HepG2 (cell line): ENCODE data around the gene RETN. TPM values are rescaled to one million over a fixed set of nuclear protein-coding genes. Genes with fewer than 3 reads are reported as not detected.
A peak's percentile ranks its signal among the peaks of the same experiment; 100 is the strongest.

Source experiments
- BRD4 ChIP-seq: sonication (generic); formaldehyde crosslinking; IDR thresholded peaks from 2 replicates; pipeline ENCODE4 v1.4.0; 2020; ENCODE audit warnings: missing genetic modification reagents
- CEBPB ChIP-seq: IDR thresholded peaks from 2 replicates; pipeline ENCODE4 v1.6.1; 2011; ENCODE audit warnings: low read depth, low read length, improper control_type of control experiment, borderline replicate concordance
- CEBPG ChIP-seq: IDR thresholded peaks from 2 replicates; pipeline ENCODE4 v1.6.1; 2016
- ELF1 ChIP-seq: sonication (generic); formaldehyde crosslinking; IDR thresholded peaks from 2 replicates; pipeline ENCODE4 v1.4.0; 2020; ENCODE audit warnings: missing genetic modification reagents
- ERF ChIP-seq: IDR thresholded peaks from 2 replicates; pipeline ENCODE4 v1.6.1; 2018; ENCODE audit warnings: missing biosample characterization, missing genetic modification reagents
- KDM2A ChIP-seq: sonication (generic); formaldehyde crosslinking; IDR thresholded peaks from 2 replicates; pipeline ENCODE4 v1.4.0; 2020; ENCODE audit warnings: low read depth, missing genetic modification reagents, borderline replicate concordance
- KLF12 ChIP-seq: sonication (generic); formaldehyde crosslinking; IDR thresholded peaks from 2 replicates; pipeline ENCODE4 v1.4.0; 2020; ENCODE audit warnings: missing genetic modification reagents, borderline replicate concordance
- LBX2 ChIP-seq: sonication (generic); formaldehyde crosslinking; IDR thresholded peaks from 2 replicates; pipeline ENCODE4 v1.5.0; 2020; ENCODE audit warnings: missing genetic modification reagents, mild to moderate bottlenecking, borderline replicate concordance
- MEIS2 ChIP-seq: sonication (generic); formaldehyde crosslinking; IDR thresholded peaks from 2 replicates; pipeline ENCODE4 v1.9.0; 2021; ENCODE audit warnings: mild to moderate bottlenecking, missing genetic modification reagents
- MXD4 ChIP-seq: IDR thresholded peaks from 2 replicates; pipeline ENCODE4 v1.6.1; 2016; ENCODE audit warnings: mild to moderate bottlenecking, missing biosample characterization, missing genetic modification reagents
- NFE2 ChIP-seq: sonication (generic); formaldehyde crosslinking; IDR thresholded peaks from 2 replicates; pipeline ENCODE4 v1.4.0; 2020; ENCODE audit warnings: missing genetic modification reagents
- PREB ChIP-seq: sonication (generic); formaldehyde crosslinking; IDR thresholded peaks from 2 replicates; pipeline ENCODE4 v1.4.0; 2020; ENCODE audit warnings: missing genetic modification reagents
- REPIN1 ChIP-seq: sonication (generic); formaldehyde crosslinking; IDR thresholded peaks from 2 replicates; pipeline ENCODE4 v1.8.0; 2022; ENCODE audit warnings: missing genetic modification reagents, low read depth, mild to moderate bottlenecking, borderline replicate concordance
- SNAPC2 ChIP-seq: sonication (generic); formaldehyde crosslinking; IDR thresholded peaks from 2 replicates; pipeline ENCODE4 v1.8.1; 2022; ENCODE audit warnings: mild to moderate bottlenecking, missing genetic modification reagents
- SSRP1 ChIP-seq: IDR thresholded peaks from 2 replicates; pipeline ENCODE4 v1.6.1; 2016; ENCODE audit warnings: control low read depth
- ZBTB20 ChIP-seq: sonication (generic); formaldehyde crosslinking; IDR thresholded peaks from 2 replicates; pipeline ENCODE4 v1.8.1; 2023; ENCODE audit warnings: missing genetic modification reagents, low read depth, mild to moderate bottlenecking, borderline replicate concordance
- ZC3H13 ChIP-seq: sonication (generic); formaldehyde crosslinking; IDR thresholded peaks from 2 replicates; pipeline ENCODE4 v1.8.1; 2023; ENCODE audit warnings: mild to moderate bottlenecking, missing genetic modification reagents, moderate library complexity
- ZMYM4 ChIP-seq: sonication (generic); formaldehyde crosslinking; IDR thresholded peaks from 2 replicates; pipeline ENCODE4 v1.8.1; 2023; ENCODE audit warnings: mild to moderate bottlenecking, missing genetic modification reagents
- ZNF337 ChIP-seq: sonication (generic); formaldehyde crosslinking; IDR thresholded peaks from 2 replicates; pipeline ENCODE4 v1.5.1; 2020; ENCODE audit warnings: missing genetic modification reagents, low read depth, mild to moderate bottlenecking, borderline replicate concordance
- ZNF430 ChIP-seq: sonication (generic); formaldehyde crosslinking; IDR thresholded peaks from 2 replicates; pipeline ENCODE4 v1.9.0; 2021; ENCODE audit warnings: mild to moderate bottlenecking, missing genetic modification reagents
- ZNF446 ChIP-seq: sonication (generic); formaldehyde crosslinking; IDR thresholded peaks from 2 replicates; pipeline ENCODE4 v1.5.0; 2020; ENCODE audit warnings: mild to moderate bottlenecking, missing genetic modification reagents
- ZNF552 ChIP-seq: sonication (generic); formaldehyde crosslinking; IDR thresholded peaks from 2 replicates; pipeline ENCODE4 v1.9.0; 2022; ENCODE audit warnings: missing genetic modification reagents, mild to moderate bottlenecking, borderline replicate concordance
- ZNF660 ChIP-seq: sonication (generic); formaldehyde crosslinking; IDR thresholded peaks from 2 replicates; pipeline ENCODE4 v1.5.1; 2020; ENCODE audit warnings: mild to moderate bottlenecking, low read depth, missing genetic modification reagents, borderline replicate concordance
- ZNF678 ChIP-seq: sonication (generic); formaldehyde crosslinking; IDR thresholded peaks from 2 replicates; pipeline ENCODE4 v1.4.0; 2020; ENCODE audit warnings: mild to moderate bottlenecking, missing genetic modification reagents
- ZNF709 ChIP-seq: sonication (generic); formaldehyde crosslinking; IDR thresholded peaks from 2 replicates; pipeline ENCODE4 v1.5.0; 2020; ENCODE audit warnings: mild to moderate bottlenecking, missing genetic modification reagents
- polyA plus RNA-seq, 8 experiments: library from polyadenylated mRNA; depleted of rRNA in 3 of 8; stranded (reverse) in 7 of 8; unstranded in 1 of 8; fragments of >200 nt; fragmentation: Illumina TruSeq in 4 of 8; extraction: Trizol in 4 of 8; gene quantifications; 2 replicates each; pipeline versions ENCODE4 v1.2.1 to v1.2.3, GENCODE V29; 2011 to 2016; ENCODE audit warnings: low read depth in 4 of 8, missing spikeins in 1 of 8, mixed read lengths in 1 of 8; ENCODE audit not compliant: insufficient read depth in 1 of 8
- total RNA-seq, 5 experiments: library from RNA; depleted of rRNA; stranded (reverse); fragments of >200 nt; fragmentation: Illumina TruSeq; extraction: Trizol; gene quantifications; 2 replicates each; pipeline ENCODE4 v1.2.3, GENCODE V29; 2016; ENCODE audit warnings: low read depth in 1 of 5
- TF ChIP-seq, protein P1 (sequence below): sonication (generic); formaldehyde crosslinking; conservative IDR thresholded peaks from 2 replicates; pipeline ENCODE4 v1.4.0; 2020; ENCODE audit warnings: missing genetic modification reagents
- TF ChIP-seq, protein P2 (sequence below): sonication (generic); formaldehyde crosslinking; IDR thresholded peaks from 2 replicates; pipeline ENCODE4 v1.4.0; 2020; ENCODE audit warnings: missing genetic modification reagents

The RETN gene
- total and polyA plus RNA-seq, 2 of the 13 experiments (the other 11 are each of a cell fraction or from before 2014, with no cell fraction given) = not detected

GRCh38 chr19:7636691-7637373 is 32.0 kb upstream of the RETN start, which contains the start of gene STXBP2 (continued):
- TF ChIP-seq, protein P1, sequence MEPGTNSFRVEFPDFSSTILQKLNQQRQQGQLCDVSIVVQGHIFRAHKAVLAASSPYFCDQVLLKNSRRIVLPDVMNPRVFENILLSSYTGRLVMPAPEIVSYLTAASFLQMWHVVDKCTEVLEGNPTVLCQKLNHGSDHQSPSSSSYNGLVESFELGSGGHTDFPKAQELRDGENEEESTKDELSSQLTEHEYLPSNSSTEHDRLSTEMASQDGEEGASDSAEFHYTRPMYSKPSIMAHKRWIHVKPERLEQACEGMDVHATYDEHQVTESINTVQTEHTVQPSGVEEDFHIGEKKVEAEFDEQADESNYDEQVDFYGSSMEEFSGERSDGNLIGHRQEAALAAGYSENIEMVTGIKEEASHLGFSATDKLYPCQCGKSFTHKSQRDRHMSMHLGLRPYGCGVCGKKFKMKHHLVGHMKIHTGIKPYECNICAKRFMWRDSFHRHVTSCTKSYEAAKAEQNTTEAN (CRISPR knock-in tag) = peak; percentile 72; the same call in 1 of the 2 replicates
- peak; percentile 73; the same call in 1 of the 2 replicates for TF ChIP-seq BRD4
- no peak for TF ChIP-seq REPIN1 (CRISPR knock-in tag)
- TF ChIP-seq ZNF552 (CRISPR knock-in tag) = 0 out of 2 replicates have a peak, but pooled peaks have one; percentile 89
- no peak for TF ChIP-seq NFE2 (CRISPR knock-in tag)
- no peak for TF ChIP-seq SSRP1 (CRISPR knock-in tag)
- no peak for TF ChIP-seq ZNF678 (CRISPR knock-in tag)
- peak; percentile 5; the same call in 1 of the 2 replicates for TF ChIP-seq ZBTB20 (CRISPR knock-in tag)
- no peak for TF ChIP-seq KLF12
- no peak for TF ChIP-seq ZNF660
- TF ChIP-seq MXD4 (CRISPR knock-in tag) = peak; percentile 61; the same call in 1 of the 2 replicates
- no peak for TF ChIP-seq MEIS2 (CRISPR knock-in tag)
- peak; percentile 73; the same call in 1 of the 2 replicates for TF ChIP-seq ZNF709 (CRISPR knock-in tag)
- TF ChIP-seq ZNF446 (CRISPR knock-in tag) = 0 out of 2 replicates have a peak, but pooled peaks have one; percentile 70
- 0 out of 2 replicates have a peak, but pooled peaks have one; percentile 25 for TF ChIP-seq ZNF430 (CRISPR knock-in tag)
- no peak for TF ChIP-seq ZNF337 (CRISPR knock-in tag)
- no peak for TF ChIP-seq ZMYM4 (CRISPR knock-in tag)
- peak; percentile 85 for TF ChIP-seq ZC3H13 (CRISPR knock-in tag)
- 0 out of 2 replicates have a peak, but pooled peaks have one; percentile 20 for TF ChIP-seq PREB (CRISPR knock-in tag)
- peak; percentile 15; the same call in 1 of the 2 replicates for TF ChIP-seq CEBPG
- TF ChIP-seq ERF (CRISPR knock-in tag) = peak; percentile 84; the same call in 1 of the 2 replicates
- peak; percentile 84; the same call in 1 of the 2 replicates for TF ChIP-seq KDM2A (CRISPR knock-in tag)
- TF ChIP-seq LBX2 = peak; percentile 89; the same call in 1 of the 2 replicates
- TF ChIP-seq CEBPB = peak; percentile 57; the same call in 1 of the 2 replicates
- TF ChIP-seq ELF1 (CRISPR knock-in tag) = peak; percentile 92
- TF ChIP-seq, protein P2, sequence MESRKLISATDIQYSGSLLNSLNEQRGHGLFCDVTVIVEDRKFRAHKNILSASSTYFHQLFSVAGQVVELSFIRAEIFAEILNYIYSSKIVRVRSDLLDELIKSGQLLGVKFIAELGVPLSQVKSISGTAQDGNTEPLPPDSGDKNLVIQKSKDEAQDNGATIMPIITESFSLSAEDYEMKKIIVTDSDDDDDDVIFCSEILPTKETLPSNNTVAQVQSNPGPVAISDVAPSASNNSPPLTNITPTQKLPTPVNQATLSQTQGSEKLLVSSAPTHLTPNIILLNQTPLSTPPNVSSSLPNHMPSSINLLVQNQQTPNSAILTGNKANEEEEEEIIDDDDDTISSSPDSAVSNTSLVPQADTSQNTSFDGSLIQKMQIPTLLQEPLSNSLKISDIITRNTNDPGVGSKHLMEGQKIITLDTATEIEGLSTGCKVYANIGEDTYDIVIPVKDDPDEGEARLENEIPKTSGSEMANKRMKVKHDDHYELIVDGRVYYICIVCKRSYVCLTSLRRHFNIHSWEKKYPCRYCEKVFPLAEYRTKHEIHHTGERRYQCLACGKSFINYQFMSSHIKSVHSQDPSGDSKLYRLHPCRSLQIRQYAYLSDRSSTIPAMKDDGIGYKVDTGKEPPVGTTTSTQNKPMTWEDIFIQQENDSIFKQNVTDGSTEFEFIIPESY (CRISPR knock-in tag) = peak; percentile 38; the same call in 1 of the 2 replicates
- TF ChIP-seq SNAPC2 = 0 out of 2 replicates have a peak, but pooled peaks have one; percentile 63
